Mesendoderm (in vitro differentiated cells): ENCODE measurements around the gene HOXD3.
A peak's percentile ranks its signal among the peaks of the same experiment; 100 is the strongest.

Experiments
- DNase-seq: peaks from one replicate; pipeline ENCODE4 v3.0.0; 2013
- H2AK5ac ChIP-seq: 2 replicates; pipeline ENCODE4 v1.6.1; 2013; ENCODE audit warnings: low read length, inconsistent platforms
- H2BK120ac ChIP-seq: 2 replicates; pipeline ENCODE4 v1.6.1; 2013; ENCODE audit warnings: low read depth, mild to moderate bottlenecking, low read length, moderate library complexity, mixed read lengths
- H2BK15ac ChIP-seq: replicated peaks from 2 replicates; pipeline ENCODE4 v1.6.1; 2013; ENCODE audit warnings: low read depth, mild to moderate bottlenecking, moderate library complexity
- H2BK5ac ChIP-seq: 2 replicates; pipeline ENCODE4 v1.6.1; 2013; ENCODE audit warnings: low read length, inconsistent platforms
- H3K18ac ChIP-seq: 2 replicates; pipeline ENCODE4 v1.6.1; 2013; ENCODE audit warnings: mild to moderate bottlenecking, low read length, mixed read lengths
- H3K23ac ChIP-seq: one replicate; pipeline ENCODE4 v1.6.1; 2013; ENCODE audit warnings: low read length
- H3K27ac ChIP-seq: 2 replicates; pipeline ENCODE4 v1.5.1; 2013; ENCODE audit warnings: low read depth, mild to moderate bottlenecking, inconsistent platforms, low read length, moderate library complexity
- H3K27me3 ChIP-seq: 2 replicates; pipeline ENCODE4 v1.6.1; 2013; ENCODE audit warnings: low read length, control low read depth, mild to moderate bottlenecking, inconsistent platforms; ENCODE audit not compliant: insufficient read depth, poor library complexity
- H3K36me3 ChIP-seq: 2 replicates; pipeline ENCODE4 v1.6.1; 2013; ENCODE audit warnings: low read length, inconsistent platforms; ENCODE audit not compliant: control insufficient read depth, insufficient read depth
- H3K4ac ChIP-seq: one replicate; pipeline ENCODE4 v1.6.1; 2013; ENCODE audit warnings: low read depth, mild to moderate bottlenecking, low read length, moderate library complexity
- H3K4me1 ChIP-seq: 2 replicates; pipeline ENCODE4 v1.6.1; 2013; ENCODE audit warnings: low read depth, low read length, inconsistent platforms; ENCODE audit not compliant: control insufficient read depth
- H3K4me2 ChIP-seq: 2 replicates; pipeline ENCODE4 v1.6.1; 2013; ENCODE audit warnings: low read length
- H3K4me3 ChIP-seq: 2 replicates; pipeline ENCODE4 v1.5.1; 2013; ENCODE audit warnings: mild to moderate bottlenecking, low read length
- H3K56ac ChIP-seq: one replicate; pipeline ENCODE4 v1.6.1; 2013; ENCODE audit warnings: low read length
- H3K79me1 ChIP-seq: 2 replicates; pipeline ENCODE4 v1.6.1; 2013; ENCODE audit warnings: low read length, inconsistent platforms
- H3K79me2 ChIP-seq: 2 replicates; pipeline ENCODE4 v1.6.1; 2013; ENCODE audit warnings: mild to moderate bottlenecking, low read length; ENCODE audit not compliant: control insufficient read depth, insufficient read depth
- H3K9ac ChIP-seq: 2 replicates; pipeline ENCODE4 v1.6.1; 2013; ENCODE audit warnings: low read length, inconsistent platforms
- H4K5ac ChIP-seq: one replicate; pipeline ENCODE4 v1.6.1; 2013; ENCODE audit warnings: low read length
- H4K8ac ChIP-seq: one replicate; pipeline ENCODE4 v1.6.1; 2013; ENCODE audit warnings: low read depth, mild to moderate bottlenecking, control low read depth, low read length, moderate library complexity
- WGBS: extraction: QIAGEN DNeasy Blood & Tissue Kit; methylation state at CpG from one replicate; pipeline ENCODE4 v1.1.7; 2013; ENCODE audit warnings: low lambda C conversion rate, missing lambda C conversion rate; ENCODE audit not compliant: insufficient coverage; ENCODE audit errors: extremely low coverage; 5-methylcytosine and 5-hydroxymethylcytosine counted together

The HOXD3 gene

DNA sequence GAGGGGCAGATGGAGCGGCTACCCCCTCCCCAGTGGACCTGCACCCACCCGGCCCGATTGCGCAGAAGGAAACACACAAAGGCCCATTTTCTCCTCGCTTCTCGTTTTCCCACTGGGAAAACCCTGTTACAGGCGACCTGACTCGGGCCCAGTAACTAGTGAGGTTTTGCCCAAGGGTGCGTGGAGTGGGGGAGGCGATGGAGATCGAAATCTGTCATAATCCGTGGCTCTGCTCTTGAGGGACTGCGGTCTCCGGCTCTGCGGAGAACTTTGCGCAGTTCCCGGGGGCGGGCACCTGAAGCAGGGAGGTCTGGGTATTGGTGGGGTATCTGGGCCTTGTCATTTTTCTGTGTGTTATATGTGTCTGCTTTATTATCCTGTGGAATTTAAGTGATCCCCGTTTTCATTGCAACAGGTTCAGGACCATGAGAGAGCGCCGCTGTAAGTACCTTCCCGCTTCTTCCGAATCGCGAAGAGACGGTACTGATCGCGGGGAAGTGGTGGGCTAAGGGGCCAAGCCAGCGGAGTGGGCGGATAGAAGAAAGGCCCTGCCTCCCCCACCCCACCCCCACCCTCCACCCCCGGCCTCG is 9.8 kb upstream of the HOXD3 start:
- no peaks in the 10 kb centered on the region for H3K79me2 ChIP-seq
- no peak overlapping the region for H3K9ac ChIP-seq
- H3K27ac ChIP-seq = no peak overlapping the region
- no peaks in the 10 kb centered on the region for H3K36me3 ChIP-seq
- no peak overlapping the region for H4K8ac ChIP-seq
- no peak overlapping the region for H2BK120ac ChIP-seq
- WGBS = no CpG with 5 or more reads among the region's 32 CpGs
- H4K5ac ChIP-seq = no peak overlapping the region
- no peak overlapping the region for H3K23ac ChIP-seq
- no peak overlapping the region for H3K4ac ChIP-seq
- H3K18ac ChIP-seq = no peak overlapping the region
- no peaks in the 10 kb centered on the region for H3K4me1 ChIP-seq
- no peak overlapping the region for H3K4me3 ChIP-seq
- H3K4me2 ChIP-seq = no peak overlapping the region
- H3K56ac ChIP-seq = no peak overlapping the region
- no peaks in the 10 kb centered on the region for H3K79me1 ChIP-seq
- H2BK5ac ChIP-seq = no peak overlapping the region
- DNase-seq = no peak
- no peak overlapping the region for H2AK5ac ChIP-seq
- peaks cover 89% of the 10 kb centered on the region for H3K27me3 ChIP-seq
- H2BK15ac ChIP-seq = no peak overlapping the region

DNA sequence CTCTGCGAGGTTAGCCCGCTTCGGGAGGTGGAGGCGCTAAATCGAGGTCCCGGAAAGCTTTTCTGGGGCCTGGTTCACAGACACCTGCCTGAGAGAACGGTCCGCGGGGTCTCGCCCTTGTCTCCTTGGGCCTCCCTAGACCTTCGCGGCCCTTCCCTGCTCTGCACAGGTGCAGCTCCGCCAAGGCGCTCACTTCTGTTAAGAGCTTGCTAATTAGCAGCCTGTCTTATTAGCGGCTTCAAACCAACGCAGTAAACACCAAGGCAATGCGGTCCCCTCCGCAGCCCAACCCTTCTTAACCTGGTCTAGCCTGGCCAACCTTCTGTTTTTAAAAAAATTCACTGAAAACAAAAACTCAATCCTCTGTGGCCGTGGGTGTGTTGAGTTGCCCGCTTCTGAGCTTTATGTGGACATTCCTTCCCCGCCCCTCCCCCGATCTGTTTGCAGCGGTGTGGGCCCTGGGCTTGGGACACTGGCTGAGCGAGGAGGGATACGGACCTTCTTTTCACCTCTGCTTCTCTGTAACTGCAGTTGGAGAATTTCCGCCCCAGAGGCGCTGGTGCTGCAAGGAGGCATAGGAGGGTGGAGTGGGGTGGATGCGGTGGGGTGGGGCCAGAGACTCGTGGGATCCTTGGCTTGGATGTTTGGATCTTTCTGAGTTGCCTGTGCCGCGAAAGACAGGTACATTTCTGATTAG is 9.2 kb upstream of the HOXD3 start:
- no peak overlapping the region for H3K4me3 ChIP-seq
- H3K79me2 ChIP-seq = no peaks in the 10 kb centered on the region
- H2BK15ac ChIP-seq = no peak overlapping the region
- H4K5ac ChIP-seq = no peak overlapping the region
- DNase-seq = peak; percentile 52
- H3K4ac ChIP-seq = no peak overlapping the region
- H2AK5ac ChIP-seq = no peak overlapping the region
- H3K79me1 ChIP-seq = no peaks in the 10 kb centered on the region
- H3K23ac ChIP-seq = no peak overlapping the region
- no peak overlapping the region for H3K4me2 ChIP-seq
- no peak overlapping the region for H3K18ac ChIP-seq
- H4K8ac ChIP-seq = no peak overlapping the region
- H2BK120ac ChIP-seq = no peak overlapping the region
- no peak overlapping the region for H3K56ac ChIP-seq
- H2BK5ac ChIP-seq = no peak overlapping the region
- H3K27me3 ChIP-seq = peaks cover 90% of the 10 kb centered on the region
- H3K9ac ChIP-seq = no peak overlapping the region
- no CpG with 5 or more reads among the region's 31 CpGs for WGBS
- no peaks in the 10 kb centered on the region for H3K4me1 ChIP-seq
- no peaks in the 10 kb centered on the region for H3K36me3 ChIP-seq
- H3K27ac ChIP-seq = no peak overlapping the region

DNA sequence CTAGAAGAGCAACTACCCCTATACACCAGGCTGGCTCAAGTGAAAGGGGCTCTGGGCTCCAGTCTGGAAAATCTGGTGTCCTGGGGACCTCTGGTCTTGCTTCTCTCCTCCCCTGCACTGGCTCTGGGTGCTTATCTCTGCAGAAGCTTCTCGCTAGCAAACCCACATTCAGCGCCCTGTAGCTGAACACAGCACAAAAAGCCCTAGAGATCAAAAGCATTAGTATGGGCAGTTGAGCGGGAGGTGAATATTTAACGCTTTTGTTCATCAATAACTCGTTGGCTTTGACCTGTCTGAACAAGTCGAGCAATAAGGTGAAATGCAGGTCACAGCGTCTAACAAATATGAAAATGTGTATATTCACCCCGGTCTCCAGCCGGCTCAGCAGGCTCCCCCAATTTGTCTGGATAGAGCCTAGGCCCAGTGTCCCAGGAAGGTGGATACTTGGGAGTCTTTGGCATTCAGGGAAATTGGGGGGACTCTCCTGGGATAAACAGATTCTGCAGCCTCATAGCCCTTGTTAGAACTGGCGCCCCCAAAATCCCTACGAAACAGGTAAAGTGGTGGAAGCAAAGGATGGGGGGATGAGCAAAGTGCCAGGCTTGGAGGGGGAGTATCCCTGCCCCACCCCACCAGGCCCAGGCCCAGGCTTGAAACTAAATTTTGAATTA is 8.2 kb upstream of the HOXD3 start:
- H2BK120ac ChIP-seq = no peak overlapping the region
- WGBS = no CpG with 5 or more reads among the region's 11 CpGs

DNA sequence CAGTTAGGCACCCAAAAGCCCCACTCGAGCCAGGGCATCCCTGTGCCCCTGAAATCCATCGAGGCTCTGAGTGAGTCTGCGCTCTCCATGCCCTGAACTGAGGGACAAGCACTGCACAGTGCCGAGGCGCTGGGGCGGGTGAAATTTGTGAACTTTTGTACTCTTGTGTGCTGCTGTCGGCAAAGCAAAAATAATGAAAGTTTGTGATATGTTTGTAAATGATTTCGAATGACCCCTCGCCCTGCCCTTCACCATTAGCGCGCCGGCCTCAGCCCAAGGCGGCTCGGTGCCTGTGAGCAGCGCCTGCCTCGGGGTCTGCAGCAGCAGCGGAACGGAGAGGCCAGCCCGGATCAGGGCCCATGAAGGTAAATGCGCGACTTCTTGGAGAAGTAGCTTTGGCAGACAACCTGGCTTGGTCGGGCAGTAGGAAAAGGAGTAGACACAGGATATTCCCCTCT is 7.6 kb upstream of the HOXD3 start:
- no peak overlapping the region for H2BK120ac ChIP-seq
- no peak overlapping the region for H3K18ac ChIP-seq
- no peak overlapping the region for H3K4me3 ChIP-seq
- H2BK5ac ChIP-seq = no peak overlapping the region
- no CpG with 5 or more reads among the region's 22 CpGs for WGBS
- H3K27ac ChIP-seq = no peak overlapping the region
- no peak overlapping the region for H3K23ac ChIP-seq
- H2BK15ac ChIP-seq = no peak overlapping the region
- H3K4me2 ChIP-seq = no peak overlapping the region
- H3K79me1 ChIP-seq = no peaks in the 10 kb centered on the region
- peaks cover 92% of the 10 kb centered on the region for H3K27me3 ChIP-seq
- H3K4ac ChIP-seq = no peak overlapping the region
- H3K36me3 ChIP-seq = no peaks in the 10 kb centered on the region
- H3K9ac ChIP-seq = no peak overlapping the region
- H2AK5ac ChIP-seq = no peak overlapping the region
- no peak for DNase-seq
- no peaks in the 10 kb centered on the region for H3K79me2 ChIP-seq
- no peak overlapping the region for H4K8ac ChIP-seq
- no peaks in the 10 kb centered on the region for H3K4me1 ChIP-seq
- H3K56ac ChIP-seq = no peak overlapping the region
- H4K5ac ChIP-seq = no peak overlapping the region

More for the DNA sequence above, 8.2 kb upstream of the HOXD3 start:
- peaks cover 90% of the 10 kb centered on the region for H3K27me3 ChIP-seq
- no peak overlapping the region for H4K8ac ChIP-seq
- H2BK5ac ChIP-seq = no peak overlapping the region
- H3K27ac ChIP-seq = no peak overlapping the region
- H2AK5ac ChIP-seq = no peak overlapping the region
- H3K4me1 ChIP-seq = no peaks in the 10 kb centered on the region
- no peak overlapping the region for H2BK15ac ChIP-seq
- no peak overlapping the region for H3K9ac ChIP-seq
- no peak overlapping the region for H3K4ac ChIP-seq
- no peak overlapping the region for H3K18ac ChIP-seq
- no peaks in the 10 kb centered on the region for H3K36me3 ChIP-seq
- H3K79me2 ChIP-seq = no peaks in the 10 kb centered on the region
- H3K79me1 ChIP-seq = no peaks in the 10 kb centered on the region
- no peak overlapping the region for H3K56ac ChIP-seq
- DNase-seq = no peak
- no peak overlapping the region for H3K23ac ChIP-seq
- no peak overlapping the region for H4K5ac ChIP-seq
- no peak overlapping the region for H3K4me3 ChIP-seq
- no peak overlapping the region for H3K4me2 ChIP-seq

DNA sequence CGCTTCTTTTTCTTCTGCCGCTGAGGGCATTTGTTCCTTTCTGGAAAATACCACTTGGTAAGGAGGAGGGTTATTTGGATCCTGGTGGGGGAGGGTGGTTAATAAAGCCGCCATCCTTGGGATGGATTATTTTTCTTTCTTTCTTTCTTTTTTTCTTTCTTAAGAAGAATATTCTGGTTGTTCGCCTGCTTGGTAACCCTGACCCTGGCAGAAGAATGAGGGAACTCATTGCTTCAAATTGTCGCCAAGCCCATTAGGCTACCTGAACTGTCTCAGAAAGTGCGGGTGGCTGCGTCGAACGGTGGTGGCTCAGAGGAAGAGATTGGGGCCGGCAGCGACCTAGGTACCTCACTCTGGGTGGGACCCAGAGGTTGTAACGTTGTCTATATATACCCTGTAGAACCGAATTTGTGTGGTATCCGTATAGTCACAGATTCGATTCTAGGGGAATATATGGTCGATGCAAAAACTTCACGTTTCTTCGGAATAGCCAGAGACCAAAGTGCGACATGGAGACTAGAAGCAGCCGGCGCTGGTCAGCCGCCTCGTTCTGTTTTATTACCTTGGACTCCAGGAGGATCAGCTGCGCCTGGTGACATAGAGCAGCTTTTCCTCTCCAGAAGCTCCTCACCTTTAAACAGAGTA is 7.0 kb upstream of the HOXD3 start:
- no peak overlapping the region for H4K5ac ChIP-seq
- no peak overlapping the region for H3K27ac ChIP-seq
- no peak overlapping the region for H2AK5ac ChIP-seq

More for the DNA sequence above, 7.0 kb upstream of the HOXD3 start:
- no peak overlapping the region for H3K4me3 ChIP-seq
- H2BK5ac ChIP-seq = no peak overlapping the region
- H2BK15ac ChIP-seq = no peak overlapping the region
- no peak overlapping the region for H3K18ac ChIP-seq
- no peak overlapping the region for H4K8ac ChIP-seq
- no peaks in the 10 kb centered on the region for H3K79me1 ChIP-seq
- no peak overlapping the region for H3K9ac ChIP-seq
- H3K23ac ChIP-seq = peak overlapping the region; percentile 9
- no peaks in the 10 kb centered on the region for H3K4me1 ChIP-seq
- no peak overlapping the region for H3K4me2 ChIP-seq
- H3K56ac ChIP-seq = no peak overlapping the region
- H3K79me2 ChIP-seq = no peaks in the 10 kb centered on the region
- DNase-seq = no peak
- no peak overlapping the region for H3K4ac ChIP-seq
- H3K36me3 ChIP-seq = no peaks in the 10 kb centered on the region
- WGBS = no CpG with 5 or more reads among the region's 24 CpGs
- H2BK120ac ChIP-seq = no peak overlapping the region
- H3K27me3 ChIP-seq = peaks cover 93% of the 10 kb centered on the region
